Keratinocyte (primary cell): Measurements from ENCODE around the gene HKDC1. TPM values are rescaled to one million over a fixed set of nuclear protein-coding genes. Genes with fewer than 3 reads are reported as not detected.
"Not testable (repeated sequence)": the region's sequence is repeated elsewhere in the genome, so short reads cannot be mapped to it uniquely, and the experiment has no call there.

ENCODE experiments used
- DNase-seq: peaks from one replicate; pipeline ENCODE4 v3.0.0-alpha.2; 2011; ENCODE audit warnings: low read depth, missing footprints, low spot score
- FAIRE-seq: peaks from 2 replicates; lab custom pipeline; 2011; peaks lifted over from hg19 to GRCh38; lab: Jason Lieb, UNC
- H2AFZ ChIP-seq: 2 replicates; pipeline ENCODE4 v1.6.0; 2012; ENCODE audit warnings: low read length, control low read depth, inconsistent platforms; ENCODE audit not compliant: control insufficient read depth
- H3K27ac ChIP-seq: 2 replicates; pipeline ENCODE4 v1.5.1; 2011; ENCODE audit warnings: low read length; ENCODE audit not compliant: control insufficient read depth, insufficient read depth
- H3K27me3 ChIP-seq: 3 replicates; pipeline ENCODE4 v1.6.0; 2011; ENCODE audit warnings: low read length; ENCODE audit not compliant: control insufficient read depth, insufficient read depth; ENCODE audit errors: extremely low read depth
- H3K36me3 ChIP-seq, 2 experiments: 2 replicates in 1 of 2; 3 replicates in 1 of 2; pipeline ENCODE4 v1.5.1; 2011; ENCODE audit warnings: low read length in 2 of 2, mild to moderate bottlenecking in 1 of 2; ENCODE audit not compliant: control insufficient read depth in 2 of 2, insufficient read depth in 2 of 2; ENCODE audit errors: extremely low read depth in 1 of 2
- H3K4me1 ChIP-seq: 3 replicates; pipeline ENCODE4 v1.5.1; 2011; ENCODE audit warnings: low read length; ENCODE audit not compliant: control insufficient read depth, insufficient read depth; ENCODE audit errors: extremely low read depth
- H3K4me2 ChIP-seq: 3 replicates; pipeline ENCODE4 v1.6.0; 2011; ENCODE audit warnings: low read depth, low read length; ENCODE audit not compliant: control insufficient read depth, insufficient read depth; ENCODE audit errors: extremely low read depth
- H3K4me3 ChIP-seq, 3 experiments: fragments of 200-600 bp in 1 of 3; sonication (generic) in 1 of 3; 2 replicates in 2 of 3; 3 replicates in 1 of 3; pipeline ENCODE4 v1.5.1; 2011 to 2016; ENCODE audit warnings: low read length in 3 of 3, mild to moderate bottlenecking in 3 of 3, control low read depth in 2 of 3, inconsistent platforms in 1 of 3, low read depth in 1 of 3, mixed read lengths in 1 of 3, mixed run types in 1 of 3, moderate library complexity in 1 of 3; ENCODE audit not compliant: control insufficient read depth in 2 of 3, insufficient read depth in 2 of 3; ENCODE audit errors: extremely low read depth in 1 of 3
- H3K79me2 ChIP-seq: 2 replicates; pipeline ENCODE4 v1.6.0; 2012; ENCODE audit warnings: low read length; ENCODE audit not compliant: control insufficient read depth, insufficient read depth
- H3K9ac ChIP-seq: 3 replicates; pipeline ENCODE4 v1.6.0; 2011; ENCODE audit warnings: low read length; ENCODE audit not compliant: control insufficient read depth, insufficient read depth; ENCODE audit errors: extremely low read depth
- H3K9me1 ChIP-seq: 3 replicates; pipeline ENCODE4 v1.6.0; 2011; ENCODE audit warnings: low read length; ENCODE audit not compliant: control insufficient read depth, insufficient read depth; ENCODE audit errors: extremely low read depth
- H3K9me3 ChIP-seq: 2 replicates; pipeline ENCODE4 v1.5.1; 2012; ENCODE audit warnings: low read depth, low read length; ENCODE audit not compliant: control insufficient read depth
- H4K20me1 ChIP-seq: 3 replicates; pipeline ENCODE4 v1.6.0; 2011; ENCODE audit warnings: low read length; ENCODE audit not compliant: control insufficient read depth, insufficient read depth; ENCODE audit errors: extremely low read depth
- EZH2 ChIP-seq: IDR thresholded peaks from one replicate; pipeline ENCODE4 v1.6.1; 2012; ENCODE audit warnings: inconsistent platforms, mild to moderate bottlenecking, low read length, moderate library complexity
- dilution Hi-C: fragments of 300-500 bp; cut with MboI; formaldehyde crosslinking; loops from one replicate; pipeline ENCODE4 v1.7.0; 2020; ENCODE audit warnings: low sequenced_read_pairs; ENCODE audit not compliant: extremely low pct_ligation_motif_present
- polyA minus RNA-seq, 3 experiments: library from RNA; depleted of rRNA, polyadenylated mRNA; stranded (reverse); fragments of >200 nt; gene quantifications; 1 replicate in 1 of 3; 2 replicates in 1 of 3; 3 replicates in 1 of 3; pipeline ENCODE4 v1.2.3, GENCODE V29; 2011
- polyA plus RNA-seq, 5 experiments: library from polyadenylated mRNA; depleted of rRNA in 3 of 5; stranded (reverse) in 3 of 5; stranded (forward) in 1 of 5; unstranded in 1 of 5; fragments of >200 nt; gene quantifications; 1 replicate in 1 of 5; 2 replicates in 3 of 5; 3 replicates in 1 of 5; pipeline versions ENCODE4 v1.2.1 to v1.2.3, GENCODE V29; 2011 to 2012; ENCODE audit warnings: missing spikeins in 2 of 5, low read depth in 1 of 5, low replicate concordance in 1 of 5
- TF ChIP-seq, protein P1 (sequence below), 3 experiments: IDR thresholded peaks in 1 of 3; conservative IDR thresholded peaks in 1 of 3; optimal IDR thresholded peaks in 1 of 3; 2 replicates in 2 of 3; 3 replicates in 1 of 3; pipeline versions ENCODE3 to v1.5.1; 2011; ENCODE audit warnings: low read length in 3 of 3, mild to moderate bottlenecking in 3 of 3, moderate library complexity in 2 of 3, control low read depth in 1 of 3, inconsistent platforms in 1 of 3; ENCODE audit not compliant: insufficient read depth in 2 of 3; ENCODE audit errors: extremely low read depth in 1 of 3

Gene HKDC1
- polyA plus RNA-seq = 0.33 to 0.37 TPM (median 0.36 TPM) in 3 replicates
- polyA plus RNA-seq (2011; ENCODE audit: low read depth) = 0.61 TPM
- 0.33 and 0.65 TPM in 2 replicates for polyA plus RNA-seq (2011; cell fraction: cytosol; rRNA removed)
- 0.87 and 0.98 TPM in 2 replicates for polyA plus RNA-seq (2011; cell fraction: nucleus; rRNA removed)
- 0.41 and 0.82 TPM in 2 replicates for polyA plus RNA-seq (2012; ENCODE audit: low replicate concordance)
- 0.26 to 0.64 TPM in 2 of 3 replicates, not detected in the other for polyA minus RNA-seq
- not detected for polyA minus RNA-seq (2011; cell fraction: cytosol; rRNA and poly(A)+ RNA removed)
- polyA minus RNA-seq (2011; cell fraction: nucleus; rRNA and poly(A)+ RNA removed) = 0.42 and 1.3 TPM in 2 replicates

DNA sequence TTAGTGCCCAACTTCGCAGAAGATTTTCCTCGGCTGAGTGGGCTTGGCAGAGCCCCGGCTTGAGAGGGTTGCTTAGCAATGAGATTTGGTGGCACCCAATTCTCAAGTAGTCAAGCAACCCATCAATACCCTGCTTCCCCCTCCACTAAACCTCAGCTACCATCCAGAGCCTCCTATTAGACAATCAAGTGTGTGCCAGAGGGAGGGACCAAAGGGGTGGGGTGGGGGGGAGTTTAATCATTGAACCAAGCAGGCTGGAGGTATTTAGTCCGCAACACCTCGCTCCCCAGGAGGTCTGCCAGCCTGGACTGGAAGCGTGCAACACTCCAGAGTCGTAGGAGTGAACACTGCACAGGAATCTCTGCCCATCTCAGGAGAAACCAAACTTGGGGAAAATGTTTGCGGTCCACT lies at the start of gene HKDC1:
TSS of gene HKDC1 (plus strand) at position 292 of the 411 bp plus-strand sequence. CDS start at position 396, 104 bp downstream.
- Histone ChIP-seq H3K4me3 (no peak within 1 kb of the TSS), H2AFZ (no peak within 1 kb of the TSS), H3K9me1 (no peaks in the 10 kb centered on the region), H3K79me2 (no peaks in the 10 kb centered on the region), H3K36me3 (no peaks in the 10 kb centered on the region), H3K9me3 (no peaks in the 10 kb centered on the region), H4K20me1 (no peaks in the 10 kb centered on the region), H3K27ac (no peak within 1 kb of the TSS), H3K4me2 (no peak within 1 kb of the TSS), H3K9ac (no peak within 1 kb of the TSS), H3K27me3 (no peaks in the 10 kb centered on the region), H3K4me1 (peaks cover 53% of the 10 kb centered on the region)
- TF ChIP-seq, protein P1, sequence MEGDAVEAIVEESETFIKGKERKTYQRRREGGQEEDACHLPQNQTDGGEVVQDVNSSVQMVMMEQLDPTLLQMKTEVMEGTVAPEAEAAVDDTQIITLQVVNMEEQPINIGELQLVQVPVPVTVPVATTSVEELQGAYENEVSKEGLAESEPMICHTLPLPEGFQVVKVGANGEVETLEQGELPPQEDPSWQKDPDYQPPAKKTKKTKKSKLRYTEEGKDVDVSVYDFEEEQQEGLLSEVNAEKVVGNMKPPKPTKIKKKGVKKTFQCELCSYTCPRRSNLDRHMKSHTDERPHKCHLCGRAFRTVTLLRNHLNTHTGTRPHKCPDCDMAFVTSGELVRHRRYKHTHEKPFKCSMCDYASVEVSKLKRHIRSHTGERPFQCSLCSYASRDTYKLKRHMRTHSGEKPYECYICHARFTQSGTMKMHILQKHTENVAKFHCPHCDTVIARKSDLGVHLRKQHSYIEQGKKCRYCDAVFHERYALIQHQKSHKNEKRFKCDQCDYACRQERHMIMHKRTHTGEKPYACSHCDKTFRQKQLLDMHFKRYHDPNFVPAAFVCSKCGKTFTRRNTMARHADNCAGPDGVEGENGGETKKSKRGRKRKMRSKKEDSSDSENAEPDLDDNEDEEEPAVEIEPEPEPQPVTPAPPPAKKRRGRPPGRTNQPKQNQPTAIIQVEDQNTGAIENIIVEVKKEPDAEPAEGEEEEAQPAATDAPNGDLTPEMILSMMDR (optimal IDR thresholded peaks at IDR 0.05 in 1 of 3, IDR thresholded peaks at IDR 0.05 in 1 of 3, conservative IDR thresholded peaks at IDR 0.05 in 1 of 3; ENCODE audit: extremely low read depth in 1 of 3, insufficient read depth in 2 of 3, low read length in 3 of 3) = no peak
- TF ChIP-seq EZH2 = no peak
- dilution Hi-C loops = no loop called here
- FAIRE-seq (no peak), DNase-seq (no peak)

DNA sequence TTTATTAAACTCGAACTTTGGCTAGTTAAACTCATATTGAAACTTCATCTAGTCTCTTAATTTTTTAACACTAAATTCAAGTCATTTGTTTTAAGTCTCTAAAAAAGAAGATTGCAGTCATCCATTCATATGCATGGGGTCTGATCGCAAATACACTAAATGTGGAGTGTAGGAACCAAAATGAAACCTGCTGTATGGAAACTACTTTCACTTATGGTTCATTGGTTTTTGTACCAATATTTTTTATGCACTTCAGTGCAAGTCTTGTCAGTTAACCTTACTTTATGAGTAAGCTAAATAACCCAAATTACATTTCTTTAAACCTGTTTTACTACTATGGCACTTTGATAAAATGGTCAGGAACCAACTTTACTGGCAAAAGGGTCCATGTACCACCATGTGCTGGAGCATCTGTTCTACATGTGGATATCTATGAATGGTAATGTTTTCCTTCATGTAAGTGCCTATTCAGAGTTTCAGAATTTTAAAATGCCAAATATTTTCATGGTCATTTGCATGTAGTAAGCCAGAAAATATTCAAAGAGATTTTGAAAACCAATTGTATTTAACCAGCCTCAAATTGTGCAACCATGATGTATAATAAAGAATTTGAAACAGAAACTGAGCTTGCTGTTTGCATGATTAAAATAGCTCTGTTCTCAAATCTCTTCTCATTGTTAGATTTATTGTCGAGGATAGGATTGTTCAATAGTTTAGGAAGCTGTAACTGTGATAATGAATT lies 47.7 kb upstream of the HKDC1 start:
- Histone ChIP-seq H3K4me2 (no peak overlapping the region), H4K20me1 (no peaks in the 10 kb centered on the region), H3K79me2 (no peaks in the 10 kb centered on the region), H3K9me1 (no peaks in the 10 kb centered on the region), H3K27ac (no peak overlapping the region), H3K4me3 (no peak overlapping the region), H3K36me3 (peaks cover 7 to 10% of the 10 kb centered on the region in 2 experiments), H2AFZ (no peak overlapping the region), H3K4me1 (no peaks in the 10 kb centered on the region), H3K9ac (no peak overlapping the region), H3K9me3 (no peaks in the 10 kb centered on the region), H3K27me3 (no peaks in the 10 kb centered on the region)
- dilution Hi-C loops = no loop called here
- FAIRE-seq (no peak), DNase-seq (no peak)
- TF ChIP-seq EZH2 = no peak

GRCh38 chr10:69175326-69175725 lies 44.8 kb upstream of the HKDC1 start:
- H3K27ac ChIP-seq, H3K79me2 ChIP-seq, H3K36me3 ChIP-seq, H3K9ac ChIP-seq, DNase-seq, H3K4me1 ChIP-seq, dilution Hi-C loops, H3K27me3 ChIP-seq, H3K4me2 ChIP-seq, H3K9me1 ChIP-seq, H3K9me3 ChIP-seq, H2AFZ ChIP-seq, H3K4me3 ChIP-seq, H4K20me1 ChIP-seq, FAIRE-seq: not testable (repeated sequence)
